ENCODE results near the gene ASB3.

DNA sequence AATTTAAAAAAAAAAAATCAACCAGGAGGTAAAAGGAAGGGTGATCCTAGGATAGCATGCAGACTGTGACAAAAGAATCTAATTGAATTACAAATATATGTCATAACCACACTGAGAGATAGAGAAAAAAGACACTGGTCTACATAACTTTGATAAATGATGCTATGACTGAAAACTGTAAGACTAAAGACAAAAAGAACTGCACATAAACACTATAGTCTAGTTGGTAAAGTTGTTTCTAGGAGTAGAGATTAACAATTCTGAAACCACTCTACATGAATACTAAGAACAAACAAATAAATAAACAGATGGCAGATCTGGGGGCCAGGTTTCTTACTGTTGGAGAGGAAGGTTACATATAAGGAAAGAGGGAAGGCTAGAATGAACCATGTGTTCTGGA is 33.7 kb downstream of the ASB3 start:
- TF ChIP-seq TAF1 (conservative IDR thresholded peaks at IDR 0.05) (no peak), MAX (IDR thresholded peaks at IDR 0.05) (no peak), ATF3 (IDR thresholded peaks at IDR 0.05) (no peak)
- TF ChIP-seq, protein P1, sequence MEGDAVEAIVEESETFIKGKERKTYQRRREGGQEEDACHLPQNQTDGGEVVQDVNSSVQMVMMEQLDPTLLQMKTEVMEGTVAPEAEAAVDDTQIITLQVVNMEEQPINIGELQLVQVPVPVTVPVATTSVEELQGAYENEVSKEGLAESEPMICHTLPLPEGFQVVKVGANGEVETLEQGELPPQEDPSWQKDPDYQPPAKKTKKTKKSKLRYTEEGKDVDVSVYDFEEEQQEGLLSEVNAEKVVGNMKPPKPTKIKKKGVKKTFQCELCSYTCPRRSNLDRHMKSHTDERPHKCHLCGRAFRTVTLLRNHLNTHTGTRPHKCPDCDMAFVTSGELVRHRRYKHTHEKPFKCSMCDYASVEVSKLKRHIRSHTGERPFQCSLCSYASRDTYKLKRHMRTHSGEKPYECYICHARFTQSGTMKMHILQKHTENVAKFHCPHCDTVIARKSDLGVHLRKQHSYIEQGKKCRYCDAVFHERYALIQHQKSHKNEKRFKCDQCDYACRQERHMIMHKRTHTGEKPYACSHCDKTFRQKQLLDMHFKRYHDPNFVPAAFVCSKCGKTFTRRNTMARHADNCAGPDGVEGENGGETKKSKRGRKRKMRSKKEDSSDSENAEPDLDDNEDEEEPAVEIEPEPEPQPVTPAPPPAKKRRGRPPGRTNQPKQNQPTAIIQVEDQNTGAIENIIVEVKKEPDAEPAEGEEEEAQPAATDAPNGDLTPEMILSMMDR (IDR thresholded peaks at IDR 0.05; ENCODE audit: low read depth, low read length, missing input control): no peak
